ENCODE measurements around the gene HSBP1L1. TPM values are rescaled to one million over a fixed set of nuclear protein-coding genes. Genes with fewer than 3 reads are reported as not detected.

HSBP1L1 gene
- total and polyA plus RNA-seq, 2 of the 13 experiments (the other 11 are each of a cell fraction or from before 2014, with no cell fraction given) = 22.6 to 45.1 TPM

DNA sequence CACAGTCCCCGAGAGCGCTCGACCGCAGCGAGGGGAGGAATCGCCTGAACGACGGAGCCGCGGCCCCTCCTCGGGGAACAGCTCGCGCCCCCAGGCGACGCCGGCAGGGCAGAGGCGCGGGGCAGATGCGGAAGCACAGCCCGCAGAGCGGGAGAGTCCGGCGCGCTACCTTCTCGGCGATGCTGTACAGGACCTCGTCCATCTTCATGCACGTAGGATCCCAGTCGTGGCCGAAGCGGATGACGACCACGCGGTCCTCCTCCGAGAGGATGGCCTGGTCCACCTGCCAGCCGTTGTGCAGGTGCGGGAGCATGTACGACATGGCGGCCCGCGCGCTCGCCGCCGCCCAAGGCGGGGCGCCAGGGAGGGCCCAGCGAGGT lies 23.6 kb downstream of the HSBP1L1 start (continued):
- TF ChIP-seq HNF4G (IDR thresholded peaks at IDR 0.05; ENCODE audit: borderline replicate concordance, low read depth, low read length) = no peak
- TF ChIP-seq HNF4G (CRISPR knock-in tag; IDR thresholded peaks at IDR 0.05; ENCODE audit: borderline replicate concordance, low read depth) = no peak
- TF ChIP-seq KLF12 (CRISPR knock-in tag; IDR thresholded peaks at IDR 0.05; ENCODE audit: borderline replicate concordance) = peak; percentile 59; the same call in 1 of the 2 replicates
- TF ChIP-seq ZSCAN31 (CRISPR knock-in tag; IDR thresholded peaks at IDR 0.05; ENCODE audit: low read depth) = no peak
- no peak for TF ChIP-seq PHF8 (CRISPR knock-in tag; IDR thresholded peaks at IDR 0.05)
- no peak for TF ChIP-seq KAT2B (IDR thresholded peaks at IDR 0.05; ENCODE audit: borderline replicate concordance, low read depth, low read length)
- no peak for TF ChIP-seq SATB2 (CRISPR knock-in tag; IDR thresholded peaks at IDR 0.05)
- TF ChIP-seq NR1H2 (CRISPR knock-in tag; IDR thresholded peaks at IDR 0.05; ENCODE audit: borderline replicate concordance, low read depth) = peak; percentile 89; the same call in 1 of the 2 replicates
- TF ChIP-seq ELK4 (CRISPR knock-in tag; IDR thresholded peaks at IDR 0.05; ENCODE audit: borderline replicate concordance) = no peak
- TF ChIP-seq SRSF9 (IDR thresholded peaks at IDR 0.05; ENCODE audit: borderline replicate concordance, insufficient read depth, low read depth, low read length, poor library complexity, severe bottlenecking) = no peak
- no peak for TF ChIP-seq ZNF17 (CRISPR knock-in tag; IDR thresholded peaks at IDR 0.05)
- no peak for TF ChIP-seq PLRG1 (conservative IDR thresholded peaks at IDR 0.05)
- TF ChIP-seq ARNTL (CRISPR knock-in tag; IDR thresholded peaks at IDR 0.05) = no peak
- no peak for TF ChIP-seq ZNF788 (CRISPR knock-in tag; IDR thresholded peaks at IDR 0.05; ENCODE audit: borderline replicate concordance)
- no peak for TF ChIP-seq ZHX1 (CRISPR knock-in tag; IDR thresholded peaks at IDR 0.05; ENCODE audit: low read depth)
- no peak for TF ChIP-seq MAF1 (CRISPR knock-in tag; IDR thresholded peaks at IDR 0.05; ENCODE audit: borderline replicate concordance)
- TF ChIP-seq ARID3A (IDR thresholded peaks at IDR 0.05; ENCODE audit: low read depth, low read length) = no peak
- TF ChIP-seq, protein P1, sequence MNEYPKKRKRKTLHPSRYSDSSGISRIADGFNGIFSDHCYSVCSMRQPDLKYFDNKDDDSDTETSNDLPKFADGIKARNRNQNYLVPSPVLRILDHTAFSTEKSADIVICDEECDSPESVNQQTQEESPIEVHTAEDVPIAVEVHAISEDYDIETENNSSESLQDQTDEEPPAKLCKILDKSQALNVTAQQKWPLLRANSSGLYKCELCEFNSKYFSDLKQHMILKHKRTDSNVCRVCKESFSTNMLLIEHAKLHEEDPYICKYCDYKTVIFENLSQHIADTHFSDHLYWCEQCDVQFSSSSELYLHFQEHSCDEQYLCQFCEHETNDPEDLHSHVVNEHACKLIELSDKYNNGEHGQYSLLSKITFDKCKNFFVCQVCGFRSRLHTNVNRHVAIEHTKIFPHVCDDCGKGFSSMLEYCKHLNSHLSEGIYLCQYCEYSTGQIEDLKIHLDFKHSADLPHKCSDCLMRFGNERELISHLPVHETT (CRISPR knock-in tag; conservative IDR thresholded peaks at IDR 0.05) = no peak; the same call in 1 of the 2 replicates
- TF ChIP-seq LCORL (IDR thresholded peaks at IDR 0.05) = no peak
- TF ChIP-seq LCORL (CRISPR knock-in tag; IDR thresholded peaks at IDR 0.05) = no peak; the same call in 1 of the 2 replicates
- no peak for TF ChIP-seq HNF4A (CRISPR knock-in tag; IDR thresholded peaks at IDR 0.05)
- no peak for TF ChIP-seq MTA3 (CRISPR knock-in tag; IDR thresholded peaks at IDR 0.05)
- no peak for TF ChIP-seq NRL (CRISPR knock-in tag; IDR thresholded peaks at IDR 0.05; ENCODE audit: borderline replicate concordance)
- no peak for TF ChIP-seq ZBTB7B (CRISPR knock-in tag; IDR thresholded peaks at IDR 0.05)
- TF ChIP-seq MAFG (CRISPR knock-in tag; IDR thresholded peaks at IDR 0.05) = no peak
- no peak for TF ChIP-seq ZNF589 (CRISPR knock-in tag; conservative IDR thresholded peaks at IDR 0.05)
- TF ChIP-seq MED13 (CRISPR knock-in tag; IDR thresholded peaks at IDR 0.05) = no peak

Data from HepG2 (cell line).